GM10266 (cell line): Measurements from ENCODE around the gene MISP3.

ENCODE experiments used
- DNase-seq: peaks from one replicate; pipeline ENCODE4 v3.0.0; 2012; ENCODE audit errors: extremely low spot score
- CTCF ChIP-seq: IDR thresholded peaks from 2 replicates; pipeline ENCODE4 v1.5.1; 2012; ENCODE audit warnings: mild to moderate bottlenecking, low read depth; ENCODE audit not compliant: control insufficient read depth, insufficient read depth; ENCODE audit errors: missing control alignments

Gene MISP3

GRCh38 chr19:14119644-14120496, 47.3 kb downstream of the MISP3 start:
- no peak for TF ChIP-seq CTCF
- DNase-seq, result peak; percentile 3

- DNase-seq, result no peak
- TF ChIP-seq CTCF, result no peak
Observed at GRCh38 chr19:14120497-14120780, 47.9 kb downstream of the MISP3 start.

- TF ChIP-seq CTCF, result no peak
- DNase-seq, result no peak
Observed at GRCh38 chr19:14122924-14123323, 50.3 kb downstream of the MISP3 start.
